Urinary bladder (tissue), 4 donors: ENCODE data around the gene PRDM16. TPM values are rescaled to one million over a fixed set of nuclear protein-coding genes. Genes with fewer than 3 reads are reported as not detected.

ENCODE experiments used
- DNase-seq: peaks from one replicate; pipeline ENCODE4 v3.0.0-alpha.2; 2015; ENCODE audit errors: extremely low spot score
- H3K27ac ChIP-seq: one replicate; pipeline ENCODE4 v1.5.1; 2013; ENCODE audit warnings: low read depth, mild to moderate bottlenecking, moderate library complexity
- H3K36me3 ChIP-seq: one replicate; pipeline ENCODE4 v1.6.1; 2013; ENCODE audit warnings: mild to moderate bottlenecking, moderate library complexity; ENCODE audit not compliant: insufficient read depth
- H3K4me1 ChIP-seq: one replicate; pipeline ENCODE4 v1.6.1; 2013; ENCODE audit warnings: mild to moderate bottlenecking, moderate library complexity; ENCODE audit not compliant: insufficient read depth
- H3K4me3 ChIP-seq: one replicate; pipeline ENCODE4 v1.5.1; 2013; ENCODE audit warnings: low read depth, low read length
- WGBS: extraction: QIAGEN DNeasy Blood & Tissue Kit; methylation state at CpG from one replicate; pipeline ENCODE4 v1.1.7; 2013; 5-methylcytosine and 5-hydroxymethylcytosine counted together
- polyA plus RNA-seq: library from polyadenylated mRNA; stranded (reverse); fragments of 200-250 nt; gene quantifications from one replicate; pipeline ENCODE4 v1.2.3, GENCODE V29; 2013
- total RNA-seq: library from RNA; depleted of rRNA; stranded (reverse); fragments of >200 nt; gene quantifications from one replicate; pipeline ENCODE4 v1.2.3, GENCODE V29; 2014
- donor health status: healthy with polysubstance abuse.
- donor health status: healthy.

The PRDM16 gene
- total and polyA plus RNA-seq, 2 donors: 2.8 to 3.7 TPM

GRCh38 chr1:3306583-3307291 is 237.7 kb downstream of the PRDM16 start:
- Histone ChIP-seq H3K36me3 (no peaks in the 10 kb centered on the region), H3K4me3 (no peak overlapping the region), H3K4me1 (no peaks in the 10 kb centered on the region), H3K27ac (no peak overlapping the region)
- WGBS: 72% methylated on average over 10 of the region's 10 CpGs
- no peak for DNase-seq

GRCh38 chr1:3307359-3307758 is 238.4 kb downstream of the PRDM16 start:
- H3K36me3 ChIP-seq: no peaks in the 10 kb centered on the region
- H3K27ac ChIP-seq: no peak overlapping the region
- H3K4me3 ChIP-seq: no peak overlapping the region
- DNase-seq: no peak
- 88% methylated on average over 8 of the region's 8 CpGs for WGBS
- H3K4me1 ChIP-seq: no peaks in the 10 kb centered on the region

- WGBS: 89% methylated on average over 11 of the region's 11 CpGs
- Histone ChIP-seq H3K4me1 (no peaks in the 10 kb centered on the region), H3K36me3 (no peaks in the 10 kb centered on the region), H3K27ac (no peak overlapping the region), H3K4me3 (no peak overlapping the region)
- no peak for DNase-seq
Measured at GRCh38 chr1:3308053-3308452, 239.1 kb downstream of the PRDM16 start.

GRCh38 chr1:3310718-3311400 is 241.9 kb downstream of the PRDM16 start:
- DNase-seq: no peak
- Histone ChIP-seq H3K4me1 (no peaks in the 10 kb centered on the region), H3K36me3 (no peaks in the 10 kb centered on the region), H3K4me3 (no peak overlapping the region), H3K27ac (no peak overlapping the region)
- 78% methylated on average over 25 of the region's 25 CpGs for WGBS

- no peak for DNase-seq
Measured at GRCh38 chr1:3311711-3312110, 242.7 kb downstream of the PRDM16 start.

GRCh38 chr1:3312310-3312897 is 243.4 kb downstream of the PRDM16 start:
- Histone ChIP-seq H3K4me3 (no peak overlapping the region), H3K27ac (no peak overlapping the region), H3K4me1 (no peaks in the 10 kb centered on the region), H3K36me3 (no peaks in the 10 kb centered on the region)
- 76% methylated on average over 24 of the region's 24 CpGs for WGBS
- DNase-seq: no peak

More at GRCh38 chr1:3311711-3312110, 242.7 kb downstream of the PRDM16 start:
- no peak overlapping the region for H3K4me3 ChIP-seq
- no peaks in the 10 kb centered on the region for H3K36me3 ChIP-seq
- WGBS: 85% methylated on average over 8 of the region's 8 CpGs
- no peaks in the 10 kb centered on the region for H3K4me1 ChIP-seq
- H3K27ac ChIP-seq: no peak overlapping the region

- H3K27ac ChIP-seq: no peak overlapping the region
- H3K36me3 ChIP-seq: no peaks in the 10 kb centered on the region
- H3K4me3 ChIP-seq: no peak overlapping the region
- no peaks in the 10 kb centered on the region for H3K4me1 ChIP-seq
- WGBS: 23% methylated on average over 38 of the region's 38 CpGs
- peak; percentile 74 for DNase-seq
Measured at GRCh38 chr1:3312898-3313575, 244.0 kb downstream of the PRDM16 start.

- Histone ChIP-seq H3K4me3 (no peak overlapping the region), H3K27ac (peak overlapping the region; percentile 11), H3K4me1 (no peaks in the 10 kb centered on the region), H3K36me3 (no peaks in the 10 kb centered on the region)
- 13% methylated on average over 22 of the region's 22 CpGs for WGBS
- DNase-seq: peak; percentile 59
Measured at GRCh38 chr1:3313576-3313950, 244.6 kb downstream of the PRDM16 start.

GRCh38 chr1:3314491-3315381 is 245.7 kb downstream of the PRDM16 start:
- H3K4me3 ChIP-seq: no peak overlapping the region
- no peak for DNase-seq
- H3K27ac ChIP-seq: no peak overlapping the region
- no peaks in the 10 kb centered on the region for H3K36me3 ChIP-seq
- 21% methylated on average over 22 of the region's 22 CpGs for WGBS
- H3K4me1 ChIP-seq: no peaks in the 10 kb centered on the region

- Histone ChIP-seq H3K27ac (no peak overlapping the region), H3K4me1 (no peaks in the 10 kb centered on the region), H3K36me3 (no peaks in the 10 kb centered on the region), H3K4me3 (no peak overlapping the region)
- 37% methylated on average over 21 of the region's 21 CpGs for WGBS
- DNase-seq: no peak
Measured at GRCh38 chr1:3315399-3316339, 246.7 kb downstream of the PRDM16 start.

- 72% methylated on average over 8 of the region's 8 CpGs for WGBS
- H3K27ac ChIP-seq: no peak overlapping the region
- H3K4me3 ChIP-seq: no peak overlapping the region
- H3K4me1 ChIP-seq: no peaks in the 10 kb centered on the region
- no peaks in the 10 kb centered on the region for H3K36me3 ChIP-seq
- no peak for DNase-seq
Measured at GRCh38 chr1:3316340-3316943, 247.4 kb downstream of the PRDM16 start.

- Histone ChIP-seq H3K27ac (no peak overlapping the region), H3K4me3 (no peak overlapping the region), H3K4me1 (no peaks in the 10 kb centered on the region), H3K36me3 (no peaks in the 10 kb centered on the region)
- 84% methylated on average over 17 of the region's 17 CpGs for WGBS
- DNase-seq: no peak
Measured at GRCh38 chr1:3317456-3317855, 248.5 kb downstream of the PRDM16 start.
